ENCODE results near the gene SGMS1.

SGMS1 gene

GRCh38 chr10:50618624-50619023 lies 5.1 kb downstream of the SGMS1 start:
- DNase-seq (ENCODE audit: low read depth): no peak
- no peak for TF ChIP-seq CTCF (conservative IDR thresholded peaks at IDR 0.05; ENCODE audit: control insufficient read depth, insufficient read depth, low read depth, low read length)
- H3K4me3 ChIP-seq (ENCODE audit: control insufficient read depth, low read depth, low read length): no peak overlapping the region

- no peak for DNase-seq (ENCODE audit: low read depth)
- no peak overlapping the region for H3K4me3 ChIP-seq (ENCODE audit: control insufficient read depth, low read depth, low read length)
- TF ChIP-seq CTCF (conservative IDR thresholded peaks at IDR 0.05; ENCODE audit: control insufficient read depth, insufficient read depth, low read depth, low read length): no peak
Measured at GRCh38 chr10:50615658-50616057, 8.1 kb downstream of the SGMS1 start.

- DNase-seq (ENCODE audit: low read depth): no peak
- no peak overlapping the region for H3K4me3 ChIP-seq (ENCODE audit: control insufficient read depth, low read depth, low read length)
Measured at GRCh38 chr10:50614444-50615137, 9.2 kb downstream of the SGMS1 start.

GRCh38 chr10:50613726-50614443 lies 9.9 kb downstream of the SGMS1 start:
- no peak overlapping the region for H3K4me3 ChIP-seq (ENCODE audit: control insufficient read depth, low read depth, low read length)
- TF ChIP-seq CTCF (conservative IDR thresholded peaks at IDR 0.05; ENCODE audit: control insufficient read depth, insufficient read depth, low read depth, low read length): no peak
- DNase-seq (ENCODE audit: low read depth): no peak

More at GRCh38 chr10:50614444-50615137, 9.2 kb downstream of the SGMS1 start:
- TF ChIP-seq CTCF (conservative IDR thresholded peaks at IDR 0.05; ENCODE audit: control insufficient read depth, insufficient read depth, low read depth, low read length): peak; percentile 14

GRCh38 chr10:50613150-50613549 lies 10.6 kb downstream of the SGMS1 start:
- H3K4me3 ChIP-seq (ENCODE audit: control insufficient read depth, low read depth, low read length): no peak overlapping the region
- DNase-seq (ENCODE audit: low read depth): no peak
- TF ChIP-seq CTCF (conservative IDR thresholded peaks at IDR 0.05; ENCODE audit: control insufficient read depth, insufficient read depth, low read depth, low read length): no peak

GRCh38 chr10:50610368-50610767 lies 13.4 kb downstream of the SGMS1 start:
- H3K4me3 ChIP-seq (ENCODE audit: control insufficient read depth, low read depth, low read length): no peak overlapping the region
- no peak for TF ChIP-seq CTCF (conservative IDR thresholded peaks at IDR 0.05; ENCODE audit: control insufficient read depth, insufficient read depth, low read depth, low read length)
- DNase-seq (ENCODE audit: low read depth): no peak

Measured in fibroblast of mammary gland (primary cell).